Nephron progenitor cell (in vitro differentiated cells): ENCODE data around the gene LRRN1.

Experiments used
- DNase-seq: peaks from one replicate; pipeline ENCODE4 v3.0.0; 2021
- H3K27ac Mint-ChIP-seq: 2 replicates; pipeline ENCODE4 v1.8.0; 2021; ENCODE audit warnings: mild to moderate bottlenecking, moderate library complexity, mixed read lengths
- H3K27me3 Mint-ChIP-seq: 2 replicates; pipeline ENCODE4 v1.8.0; 2021; ENCODE audit warnings: mild to moderate bottlenecking, low read depth, mixed read lengths; ENCODE audit not compliant: poor library complexity
- H3K36me3 Mint-ChIP-seq: 2 replicates; pipeline ENCODE4 v1.8.0; 2021; ENCODE audit warnings: low read depth, mixed read lengths
- H3K4me1 Mint-ChIP-seq: 2 replicates; pipeline ENCODE4 v1.8.0; 2021; ENCODE audit warnings: mixed read lengths
- H3K4me3 Mint-ChIP-seq: 2 replicates; pipeline ENCODE4 v1.8.0; 2021; ENCODE audit warnings: mild to moderate bottlenecking, moderate library complexity, mixed read lengths
- H3K9me3 Mint-ChIP-seq: 2 replicates; pipeline ENCODE4 v1.8.0; 2021; ENCODE audit warnings: mild to moderate bottlenecking, moderate library complexity, mixed read lengths
- CTCF ChIP-seq: fragments of 200-600 bp; sonication (generic); IDR thresholded peaks from 2 replicates; pipeline ENCODE4 v1.5.0; 2021; ENCODE audit warnings: antibody characterized with exemption

LRRN1 gene

GRCh38 chr3:3801494-3801841 lies 2.2 kb downstream of the LRRN1 start:
- Mint-ChIP-seq H3K27me3 (peaks cover 14% of the 10 kb centered on the region), H3K4me3 (peak overlapping the region; percentile 92), H3K9me3 (peaks cover 8% of the 10 kb centered on the region), H3K4me1 (peaks cover 36% of the 10 kb centered on the region), H3K36me3 (peaks cover 18% of the 10 kb centered on the region), H3K27ac (no peak overlapping the region)
- no peak for DNase-seq
- TF ChIP-seq CTCF: no peak

DNA sequence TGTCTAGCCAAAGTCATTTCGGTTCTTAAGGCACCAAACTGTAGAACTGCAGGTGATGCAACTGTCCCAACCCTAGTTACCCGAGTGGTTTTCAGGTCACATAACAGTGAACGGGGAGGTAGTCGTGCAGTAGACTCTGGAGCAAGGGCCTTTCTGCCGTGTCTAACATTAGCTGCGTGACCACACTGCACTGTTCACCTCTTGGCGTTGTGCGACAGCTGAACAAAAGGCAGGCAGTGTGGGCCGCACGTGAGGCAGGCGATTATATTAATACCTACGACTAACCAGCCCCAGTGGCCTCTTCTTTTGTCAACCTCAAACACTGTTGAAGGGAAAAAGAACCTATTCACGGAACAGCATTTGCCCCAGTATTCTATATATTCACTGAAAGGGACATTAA lies 2.8 kb downstream of the LRRN1 start:
- Mint-ChIP-seq H3K27me3 (peaks cover 14% of the 10 kb centered on the region), H3K36me3 (peaks cover 15% of the 10 kb centered on the region), H3K4me3 (peak overlapping the region; percentile 92), H3K9me3 (peaks cover 3% of the 10 kb centered on the region), H3K4me1 (peaks cover 36% of the 10 kb centered on the region), H3K27ac (no peak overlapping the region)
- peak; percentile 15 for DNase-seq
- TF ChIP-seq CTCF: no peak

DNA sequence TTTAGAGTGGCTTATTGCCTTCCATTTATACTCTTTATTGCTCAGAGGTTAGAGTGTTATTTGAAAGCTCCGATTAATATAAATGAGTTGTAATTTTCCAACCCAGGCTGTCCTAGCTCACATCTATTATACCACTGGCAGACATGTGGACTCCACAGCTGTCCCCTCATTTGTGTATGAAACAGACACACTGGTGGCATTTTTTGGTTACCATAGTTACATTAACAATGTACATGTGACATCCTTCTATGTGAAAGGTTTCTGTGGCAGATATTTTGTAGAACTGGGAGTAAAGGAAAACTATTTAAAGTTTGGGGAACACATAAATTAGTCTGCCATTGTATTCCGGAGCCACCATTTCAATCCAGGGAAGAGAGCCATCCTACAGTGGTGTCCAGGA lies 5.3 kb downstream of the LRRN1 start:
- no peak for DNase-seq
- Mint-ChIP-seq H3K27me3 (peaks cover 14% of the 10 kb centered on the region), H3K9me3 (no peaks in the 10 kb centered on the region), H3K4me1 (peaks cover 23% of the 10 kb centered on the region), H3K36me3 (peaks cover 28% of the 10 kb centered on the region), H3K4me3 (no peak overlapping the region), H3K27ac (no peak overlapping the region)
- TF ChIP-seq CTCF: no peak

DNA sequence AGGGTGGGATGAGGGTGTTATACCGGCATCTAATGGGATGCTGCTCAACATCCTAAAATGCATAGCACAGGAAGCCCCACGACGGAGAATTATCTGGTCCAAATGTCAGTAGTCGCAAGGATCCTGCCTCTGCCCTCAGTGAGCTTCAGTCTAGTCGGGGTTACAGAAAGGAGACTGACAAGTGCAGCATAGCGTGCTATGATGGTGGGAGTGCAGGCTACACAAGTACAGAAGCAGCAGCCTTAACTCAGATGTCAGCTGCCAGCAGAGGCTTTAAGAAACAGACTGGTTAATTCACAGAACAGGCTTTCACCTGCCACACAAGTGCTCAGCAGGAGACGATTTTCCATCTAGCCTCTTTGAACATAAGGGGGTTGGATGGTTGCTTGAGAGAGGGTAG lies 6.9 kb downstream of the LRRN1 start:
- H3K27ac Mint-ChIP-seq: no peak overlapping the region
- H3K4me1 Mint-ChIP-seq: peaks cover 21% of the 10 kb centered on the region
- TF ChIP-seq CTCF: no peak
- H3K36me3 Mint-ChIP-seq: peaks cover 38% of the 10 kb centered on the region
- peaks cover 13% of the 10 kb centered on the region for H3K27me3 Mint-ChIP-seq
- no peaks in the 10 kb centered on the region for H3K9me3 Mint-ChIP-seq
- DNase-seq: no peak
- no peak overlapping the region for H3K4me3 Mint-ChIP-seq

- H3K4me3 Mint-ChIP-seq: no peak overlapping the region
- H3K27ac Mint-ChIP-seq: no peak overlapping the region
- no peak for TF ChIP-seq CTCF
- no peaks in the 10 kb centered on the region for H3K9me3 Mint-ChIP-seq
- no peak for DNase-seq
- H3K36me3 Mint-ChIP-seq: peaks cover 43% of the 10 kb centered on the region
- H3K27me3 Mint-ChIP-seq: peaks cover 7% of the 10 kb centered on the region
- H3K4me1 Mint-ChIP-seq: peaks cover 14% of the 10 kb centered on the region
These were observed 7.6 kb downstream of the LRRN1 start for GRCh38 chr3:3806856-3807255.

DNA sequence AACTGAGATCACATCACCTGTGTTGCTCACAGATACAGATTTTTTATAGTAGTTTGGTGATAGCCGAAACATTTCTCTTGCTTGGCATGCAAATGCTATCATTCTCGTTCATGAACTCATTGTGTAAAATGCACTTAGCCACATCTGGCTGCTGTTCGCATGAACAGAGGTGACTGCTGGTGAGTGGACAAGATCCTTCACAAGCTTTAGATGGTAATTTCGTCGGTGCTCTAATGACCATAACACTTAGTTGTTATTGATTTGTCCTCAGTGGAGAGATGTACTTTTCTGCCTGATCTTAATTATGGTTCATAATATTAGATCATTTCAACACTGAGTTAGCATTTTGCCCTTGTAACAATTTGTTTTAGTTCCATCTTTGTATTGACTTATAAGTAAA lies 13.8 kb downstream of the LRRN1 start:
- Mint-ChIP-seq H3K27ac (no peak overlapping the region), H3K4me1 (no peaks in the 10 kb centered on the region), H3K27me3 (no peaks in the 10 kb centered on the region), H3K4me3 (no peak overlapping the region), H3K9me3 (no peaks in the 10 kb centered on the region), H3K36me3 (peaks cover 75% of the 10 kb centered on the region)
- DNase-seq: no peak
- TF ChIP-seq CTCF: no peak
